SK-N-MC (cell line): ENCODE measurements around the gene PAX2.

Source experiments
- DNase-seq: peaks from one replicate; pipeline ENCODE4 v3.0.0-alpha.2; 2011; ENCODE audit warnings: low read depth, low spot score
- H3K27ac ChIP-seq: fragments of 200-600 bp; sonication (generic); 2 replicates; pipeline ENCODE4 v1.5.1; 2016; ENCODE audit warnings: mixed run types
- H3K36me3 ChIP-seq: fragments of 200-600 bp; sonication (generic); 2 replicates; pipeline ENCODE4 v1.6.1; 2017; ENCODE audit warnings: antibody characterized with exemption, low read length, mixed read lengths; ENCODE audit not compliant: insufficient read depth
- H3K4me3 ChIP-seq: fragments of 200-600 bp; sonication (generic); 2 replicates; pipeline ENCODE4 v1.5.1; 2016
- H3K9ac ChIP-seq: fragments of 200-600 bp; sonication (generic); 2 replicates; pipeline ENCODE4 v1.8.0; 2017; ENCODE audit warnings: mixed run types, mixed read lengths; ENCODE audit not compliant: insufficient read length
- H3K9me3 ChIP-seq: fragments of 200-600 bp; sonication (generic); 2 replicates; pipeline ENCODE4 v1.6.1; 2017; ENCODE audit warnings: low read depth, mild to moderate bottlenecking, antibody characterized with exemption, low read length, moderate library complexity, mixed read lengths
- EZH2 ChIP-seq: fragments of 200-600 bp; sonication (generic); IDR thresholded peaks from one replicate; pipeline ENCODE4 v1.6.1; 2017; ENCODE audit warnings: antibody characterized with exemption
- FOXP2 ChIP-seq: optimal IDR thresholded peaks from 2 replicates; pipeline ENCODE3; 2011; ENCODE audit warnings: mild to moderate bottlenecking, moderate library complexity; ENCODE audit not compliant: insufficient read depth; ENCODE audit errors: extremely low read length, control extremely low read depth
- POLR2AphosphoS5 ChIP-seq: IDR thresholded peaks from 2 replicates; pipeline ENCODE4 v1.6.1; 2012; ENCODE audit warnings: mild to moderate bottlenecking, low read depth, low read length, borderline replicate concordance

The PAX2 gene

GRCh38 chr10:100848770-100849169, 103.4 kb downstream of the PAX2 start:
- DNase-seq = no peak
- Histone ChIP-seq H3K36me3 (no peaks in the 10 kb centered on the region), H3K4me3 (no peak overlapping the region), H3K27ac (no peak overlapping the region), H3K9me3 (no peaks in the 10 kb centered on the region), H3K9ac (no peak overlapping the region)
- TF ChIP-seq FOXP2 (no peak), EZH2 (no peak), POLR2AphosphoS5 (no peak)

- Histone ChIP-seq H3K27ac (no peak overlapping the region), H3K4me3 (no peak overlapping the region), H3K36me3 (no peaks in the 10 kb centered on the region), H3K9ac (no peak overlapping the region), H3K9me3 (no peaks in the 10 kb centered on the region)
- DNase-seq = no peak
- no peak for TF ChIP-seq FOXP2
- no peak for TF ChIP-seq POLR2AphosphoS5
- TF ChIP-seq EZH2 = no peak
Observed at GRCh38 chr10:100858261-100858660, 112.9 kb downstream of the PAX2 start.

GRCh38 chr10:100858747-100859483, 113.5 kb downstream of the PAX2 start:
- Histone ChIP-seq H3K9ac (no peak overlapping the region), H3K27ac (no peak overlapping the region), H3K36me3 (no peaks in the 10 kb centered on the region), H3K9me3 (no peaks in the 10 kb centered on the region), H3K4me3 (no peak overlapping the region)
- no peak for TF ChIP-seq POLR2AphosphoS5
- no peak for TF ChIP-seq EZH2
- TF ChIP-seq FOXP2 = no peak
- no peak for DNase-seq

GRCh38 chr10:100859484-100859763, 114.0 kb downstream of the PAX2 start:
- Histone ChIP-seq H3K36me3 (no peaks in the 10 kb centered on the region), H3K4me3 (no peak overlapping the region), H3K27ac (no peak overlapping the region), H3K9me3 (no peaks in the 10 kb centered on the region), H3K9ac (no peak overlapping the region)
- TF ChIP-seq EZH2 (no peak), POLR2AphosphoS5 (no peak), FOXP2 (no peak)
- no peak for DNase-seq

DNA sequence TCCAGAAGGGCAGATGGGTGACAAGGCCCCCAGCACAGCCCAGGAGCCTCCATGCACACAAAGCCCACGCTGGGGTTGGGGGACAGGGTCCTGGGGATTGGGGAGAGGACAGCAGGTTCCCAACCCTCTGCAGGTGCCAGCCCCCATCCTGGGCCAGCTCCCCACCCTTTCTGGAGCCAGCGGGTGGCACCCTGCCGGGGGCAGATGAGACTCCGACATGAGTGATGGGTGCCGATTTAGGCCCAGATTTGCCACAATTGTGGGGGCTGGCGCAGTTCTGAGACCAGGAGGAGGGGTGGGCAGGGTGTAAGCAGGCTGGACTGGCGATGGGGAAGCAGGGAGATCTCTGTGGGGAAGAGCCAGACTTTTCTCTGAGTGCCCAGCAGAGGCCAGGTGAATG, 118.1 kb downstream of the PAX2 start:
- DNase-seq = no peak

GRCh38 chr10:100864036-100864885, 118.9 kb downstream of the PAX2 start:
- Histone ChIP-seq H3K27ac (no peak overlapping the region), H3K36me3 (no peaks in the 10 kb centered on the region), H3K9ac (no peak overlapping the region), H3K4me3 (no peak overlapping the region), H3K9me3 (no peaks in the 10 kb centered on the region)
- no peak for DNase-seq
- TF ChIP-seq EZH2 (no peak), POLR2AphosphoS5 (no peak), FOXP2 (no peak)

More for the DNA sequence above, 118.1 kb downstream of the PAX2 start:
- no peak overlapping the region for H3K9ac ChIP-seq
- H3K9me3 ChIP-seq = no peaks in the 10 kb centered on the region
- TF ChIP-seq FOXP2 (no peak), EZH2 (no peak), POLR2AphosphoS5 (no peak)
- no peak overlapping the region for H3K27ac ChIP-seq
- no peaks in the 10 kb centered on the region for H3K36me3 ChIP-seq
- no peak overlapping the region for H3K4me3 ChIP-seq

GRCh38 chr10:100864978-100865377, 119.6 kb downstream of the PAX2 start:
- no peak overlapping the region for H3K4me3 ChIP-seq
- H3K9ac ChIP-seq = no peak overlapping the region
- TF ChIP-seq EZH2 = no peak
- TF ChIP-seq FOXP2 = no peak
- no peak for TF ChIP-seq POLR2AphosphoS5
- H3K27ac ChIP-seq = no peak overlapping the region
- no peaks in the 10 kb centered on the region for H3K36me3 ChIP-seq
- no peaks in the 10 kb centered on the region for H3K9me3 ChIP-seq
- DNase-seq = no peak

- no peak overlapping the region for H3K4me3 ChIP-seq
- no peaks in the 10 kb centered on the region for H3K36me3 ChIP-seq
Observed at GRCh38 chr10:100866010-100866409, 120.6 kb downstream of the PAX2 start.

More at GRCh38 chr10:100866010-100866409, 120.6 kb downstream of the PAX2 start:
- TF ChIP-seq FOXP2 (no peak), EZH2 (no peak), POLR2AphosphoS5 (no peak)
- Histone ChIP-seq H3K9me3 (no peaks in the 10 kb centered on the region), H3K9ac (no peak overlapping the region), H3K27ac (no peak overlapping the region)
- DNase-seq = no peak
